Colonic mucosa (tissue), 4 donors: Measurements from ENCODE around the gene TMEM213. TPM values are rescaled to one million over a fixed set of nuclear protein-coding genes. Genes with fewer than 3 reads are reported as not detected.

Source experiments
- DNase-seq: peaks from one replicate; pipeline ENCODE4 v3.0.0-alpha.2; 2020
- H3K27ac ChIP-seq: fragments of 200-600 bp; one replicate; pipeline ENCODE4 v1.8.0; 2021
- H3K27me3 ChIP-seq: fragments of 200-600 bp; one replicate; pipeline ENCODE4 v1.8.0; 2021
- H3K36me3 ChIP-seq: fragments of 200-600 bp; one replicate; pipeline ENCODE4 v1.8.0; 2021
- H3K4me1 ChIP-seq: fragments of 200-600 bp; one replicate; pipeline ENCODE4 v1.8.0; 2021; ENCODE audit warnings: mild to moderate bottlenecking
- H3K4me3 ChIP-seq: fragments of 200-600 bp; one replicate; pipeline ENCODE4 v1.8.0; 2021
- H3K9ac ChIP-seq, 2 donors: one replicate each; pipeline ENCODE4 v1.7.0; 2013; ENCODE audit warnings: control low read depth in 2 of 2, low read depth in 2 of 2, low read length in 2 of 2
- H3K9me3 ChIP-seq: fragments of 200-600 bp; one replicate; pipeline ENCODE4 v1.8.0; 2021
- intact Hi-C: fragments of 100-400 bp; cut with DNase I; formaldehyde crosslinking; loops from one replicate; pipeline ENCODE4 v1.14.1; 2022
- total RNA-seq, 2 donors: library from RNA; stranded (reverse); fragmentation: NEBNext Ultra II Directional in 1 of 2; extraction: Animal tissue kit (Norgen Biotek cat#: 25700) in 1 of 2; gene quantifications; one replicate each; pipeline ENCODE4 v1.2.1, GENCODE V29; 2021
- TF ChIP-seq, protein P1 (sequence below): fragments of 200-600 bp; IDR thresholded peaks from one replicate; pipeline ENCODE4 v1.8.0; 2022; ENCODE audit warnings: antibody characterized with exemption, mild to moderate bottlenecking
- donor health status: healthy.
- donor health status: DM: no; HTN: no; CAD: no.
- donor health status: DM: no; HTN: no; CAD: no.

The TMEM213 gene
- total RNA-seq, 2 donors from 2014 or later, result not detected

DNA sequence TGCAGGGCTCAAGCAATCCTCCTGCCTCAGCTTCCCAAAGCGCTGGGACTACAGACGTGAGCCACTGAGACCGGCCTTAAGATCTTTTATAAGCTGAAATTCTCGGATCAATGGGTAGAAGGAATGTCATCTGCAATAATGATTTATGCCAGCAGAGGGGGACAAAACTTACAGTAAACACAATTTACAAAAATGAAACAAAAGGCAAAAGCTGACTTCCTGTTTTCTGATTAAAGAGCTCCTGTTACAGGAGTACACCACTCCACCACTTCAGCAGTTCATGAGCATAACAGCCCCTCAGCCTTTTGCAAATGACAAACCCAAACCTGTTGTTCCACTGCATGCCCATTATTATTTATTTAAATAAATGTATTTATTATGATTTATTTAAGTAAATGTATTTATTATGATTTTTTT is 88.7 kb downstream of the TMEM213 start:
- peak; percentile 65 for DNase-seq
- no peaks in the 10 kb centered on the region for H3K27me3 ChIP-seq
- no peak overlapping the region for H3K9ac ChIP-seq
- intact Hi-C loops, result loop anchor here (5.0 kb wide), 2 partner anchors 96 to 191 kb away; partner anchors contain the start of gene KIAA1549
- H3K4me3 ChIP-seq, result no peak overlapping the region
- no peak overlapping the region for H3K27ac ChIP-seq
- no peaks in the 10 kb centered on the region for H3K36me3 ChIP-seq
- TF ChIP-seq, protein P1, sequence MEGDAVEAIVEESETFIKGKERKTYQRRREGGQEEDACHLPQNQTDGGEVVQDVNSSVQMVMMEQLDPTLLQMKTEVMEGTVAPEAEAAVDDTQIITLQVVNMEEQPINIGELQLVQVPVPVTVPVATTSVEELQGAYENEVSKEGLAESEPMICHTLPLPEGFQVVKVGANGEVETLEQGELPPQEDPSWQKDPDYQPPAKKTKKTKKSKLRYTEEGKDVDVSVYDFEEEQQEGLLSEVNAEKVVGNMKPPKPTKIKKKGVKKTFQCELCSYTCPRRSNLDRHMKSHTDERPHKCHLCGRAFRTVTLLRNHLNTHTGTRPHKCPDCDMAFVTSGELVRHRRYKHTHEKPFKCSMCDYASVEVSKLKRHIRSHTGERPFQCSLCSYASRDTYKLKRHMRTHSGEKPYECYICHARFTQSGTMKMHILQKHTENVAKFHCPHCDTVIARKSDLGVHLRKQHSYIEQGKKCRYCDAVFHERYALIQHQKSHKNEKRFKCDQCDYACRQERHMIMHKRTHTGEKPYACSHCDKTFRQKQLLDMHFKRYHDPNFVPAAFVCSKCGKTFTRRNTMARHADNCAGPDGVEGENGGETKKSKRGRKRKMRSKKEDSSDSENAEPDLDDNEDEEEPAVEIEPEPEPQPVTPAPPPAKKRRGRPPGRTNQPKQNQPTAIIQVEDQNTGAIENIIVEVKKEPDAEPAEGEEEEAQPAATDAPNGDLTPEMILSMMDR, result peak; percentile 61
- peaks cover 4% of the 10 kb centered on the region for H3K4me1 ChIP-seq
- no peaks in the 10 kb centered on the region for H3K9me3 ChIP-seq

GRCh38 chr7:138887085-138887710 is 89.4 kb downstream of the TMEM213 start:
- Histone ChIP-seq H3K9me3 (no peaks in the 10 kb centered on the region), H3K36me3 (no peaks in the 10 kb centered on the region), H3K27ac (no peak overlapping the region), H3K4me1 (peaks cover 4% of the 10 kb centered on the region), H3K27me3 (no peaks in the 10 kb centered on the region), H3K4me3 (no peak overlapping the region), H3K9ac (no peak overlapping the region)
- intact Hi-C loops, result loop anchor here (5.0 kb wide), 2 partner anchors 95 to 190 kb away; partner anchors contain the start of gene KIAA1549
- TF ChIP-seq, protein P1, result no peak
- DNase-seq, result no peak

Other genes with a start within 250 kb of the TMEM213 start
- under 1 TPM; 0.58 to 0.62 TPM for gene SVOPL, start 96.6 kb upstream of the TMEM213 start, total RNA-seq
- not detected for gene ATP6V0A4, start 202 bp downstream of the TMEM213 start, total RNA-seq
- gene KIAA1549, start 183.4 kb downstream of the TMEM213 start, total RNA-seq, result 1 to 10 TPM; 2.9 to 3.5 TPM
- 10 to 100 TPM; 10.9 to 11.7 TPM for gene ZC3HAV1L, start 238.0 kb downstream of the TMEM213 start, total RNA-seq